Cardiac muscle cell (in vitro differentiated cells and primary cell): ENCODE measurements around the gene MDH2. TPM values are rescaled to one million over a fixed set of nuclear protein-coding genes. Genes with fewer than 3 reads are reported as not detected.
"Not testable (repeated sequence)": the region's sequence is repeated elsewhere in the genome, so short reads cannot be mapped to it uniquely, and the experiment has no call there.

Experiments
- DNase-seq, 2 donors: peaks; one replicate each; pipeline versions ENCODE4 v3.0.0 to v3.0.0-alpha.2; 2010 to 2017; ENCODE audit warnings: low read depth in 1 of 2, low spot score in 1 of 2
- H3K27ac ChIP-seq: fragments of 200-600 bp; sonication (generic); 2 replicates; pipeline ENCODE4 v1.5.1; 2016
- H3K27me3 ChIP-seq: fragments of 200-600 bp; sonication (generic); 2 replicates; pipeline ENCODE4 v1.6.0; 2016; ENCODE audit warnings: control low read depth
- H3K36me3 ChIP-seq: fragments of 200-600 bp; sonication (generic); 2 replicates; pipeline ENCODE4 v1.5.1; 2016; ENCODE audit warnings: control low read depth
- H3K4me1 ChIP-seq: fragments of 200-600 bp; sonication (generic); 2 replicates; pipeline ENCODE4 v1.8.1; 2017; ENCODE audit warnings: low read depth, mild to moderate bottlenecking, mixed run types
- H3K4me3 ChIP-seq: fragments of 200-600 bp; sonication (generic); 2 replicates; pipeline ENCODE4 v1.5.1; 2016; ENCODE audit warnings: mild to moderate bottlenecking
- H3K9me3 ChIP-seq: fragments of 200-600 bp; sonication (generic); 2 replicates; pipeline ENCODE4 v1.5.1; 2017; ENCODE audit warnings: low read depth, mild to moderate bottlenecking, control low read depth
- CTCF ChIP-seq: IDR thresholded peaks from 2 replicates; pipeline ENCODE4 v1.5.1; 2012; ENCODE audit warnings: low read depth, mild to moderate bottlenecking, low read length
- polyA plus RNA-seq: library from polyadenylated mRNA; unstranded; fragments of >200 nt; fragmentation: Nextera tagmentation; extraction: Ambion mirVana; gene quantifications from 2 replicates; pipeline ENCODE4 v1.2.1, GENCODE V29; 2016
- total RNA-seq: library from RNA; depleted of rRNA; stranded (reverse); fragments of >200 nt; gene quantifications from 2 replicates; pipeline ENCODE4 v1.2.3, GENCODE V29; 2016

The MDH2 gene
- total and polyA plus RNA-seq, 2 experiments from 2014 or later, result 242 to 632 TPM

GRCh38 chr7:76076995-76077394 is 29.1 kb downstream of the MDH2 start:
- peaks cover under 1% of the 10 kb centered on the region for H3K4me1 ChIP-seq
- H3K36me3 ChIP-seq, result no peaks in the 10 kb centered on the region
- H3K9me3 ChIP-seq, result no peaks in the 10 kb centered on the region
- TF ChIP-seq CTCF, result no peak
- no peak overlapping the region for H3K27ac ChIP-seq
- H3K27me3 ChIP-seq, result no peaks in the 10 kb centered on the region
- H3K4me3 ChIP-seq, result no peak overlapping the region
- DNase-seq, result no peak

GRCh38 chr7:76077435-76077834 is 29.5 kb downstream of the MDH2 start:
- Histone ChIP-seq H3K9me3 (no peaks in the 10 kb centered on the region), H3K4me1 (peaks cover 5% of the 10 kb centered on the region), H3K36me3 (no peaks in the 10 kb centered on the region), H3K27ac (no peak overlapping the region), H3K4me3 (no peak overlapping the region), H3K27me3 (no peaks in the 10 kb centered on the region)
- TF ChIP-seq CTCF, result no peak
- no peak for DNase-seq

- H3K4me1 ChIP-seq, result peaks cover 11% of the 10 kb centered on the region
- H3K9me3 ChIP-seq, result no peaks in the 10 kb centered on the region
- TF ChIP-seq CTCF, result no peak
- H3K36me3 ChIP-seq, result no peaks in the 10 kb centered on the region
- H3K4me3 ChIP-seq, result no peak overlapping the region
- H3K27ac ChIP-seq, result no peak overlapping the region
- H3K27me3 ChIP-seq, result no peaks in the 10 kb centered on the region
- peak in 1 of 2 donors; percentile 25 for DNase-seq
These were observed 32.3 kb downstream of the MDH2 start for GRCh38 chr7:76080204-76080603.

- H3K27me3 ChIP-seq, H3K9me3 ChIP-seq, H3K4me3 ChIP-seq, H3K36me3 ChIP-seq, H3K27ac ChIP-seq, DNase-seq: not testable (repeated sequence)
- peaks cover 11% of the 10 kb centered on the region for H3K4me1 ChIP-seq
These were observed 36.2 kb downstream of the MDH2 start for GRCh38 chr7:76084115-76084514.

- Histone ChIP-seq H3K27me3 (no peaks in the 10 kb centered on the region), H3K9me3 (no peaks in the 10 kb centered on the region), H3K4me3 (no peak overlapping the region), H3K27ac (no peak overlapping the region), H3K4me1 (peaks cover 11% of the 10 kb centered on the region), H3K36me3 (no peaks in the 10 kb centered on the region)
- TF ChIP-seq CTCF, result no peak
- DNase-seq, result no peak
These were observed 38.2 kb downstream of the MDH2 start for GRCh38 chr7:76086070-76086469.

GRCh38 chr7:76087362-76087791 is 39.5 kb downstream of the MDH2 start:
- not testable (repeated sequence) for H3K9me3 ChIP-seq, H3K27ac ChIP-seq

More at GRCh38 chr7:76087362-76087791, 39.5 kb downstream of the MDH2 start:
- not testable (repeated sequence) for H3K36me3 ChIP-seq, H3K27me3 ChIP-seq, H3K4me1 ChIP-seq, H3K4me3 ChIP-seq
- DNase-seq, result peak in 1 of 2 donors; percentile 95
